Stimulated activated naive CD8-positive, alpha-beta T cell treated with anti-CD3 and anti-CD28 coated beads, Interleukin-15, amount 100 ng/mL, for 72 hours (primary cell): ENCODE measurements around the gene EPO.

Experiments
- ATAC-seq: fragments of 150-1000 bp; cut with Tn5 transposase; 2 replicates; pipeline ENCODE4 v1.10.0; 2021; ENCODE audit warnings: mild to moderate bottlenecking, moderate library complexity
- DNase-seq, 2 donors: peaks; one replicate each; pipeline ENCODE4 v3.0.0; 2021 to 2022
- H3K27ac Mint-ChIP-seq, 2 donors: one replicate each; pipeline ENCODE4 v1.8.0; 2022; ENCODE audit warnings: mild to moderate bottlenecking in 2 of 2, mixed read lengths in 2 of 2, moderate library complexity in 2 of 2
- H3K27me3 Mint-ChIP-seq: one replicate; pipeline ENCODE4 v1.8.0; 2022; ENCODE audit warnings: mixed read lengths
- H3K4me1 Mint-ChIP-seq: one replicate; pipeline ENCODE4 v1.8.0; 2022; ENCODE audit warnings: mild to moderate bottlenecking, mixed read lengths
- H3K4me3 Mint-ChIP-seq, 2 donors: one replicate each; pipeline ENCODE4 v1.8.0; 2022; ENCODE audit warnings: mild to moderate bottlenecking in 2 of 2, mixed read lengths in 2 of 2, moderate library complexity in 1 of 2
- H3K9me3 Mint-ChIP-seq, 2 donors: one replicate each; pipeline ENCODE4 v1.8.0; 2022; ENCODE audit warnings: mixed read lengths in 2 of 2

The EPO gene

GRCh38 chr7:100680576-100681271 lies 39.5 kb upstream of the EPO start:
- peak overlapping the region in 1 of 2 donors; percentile 66 for H3K27ac Mint-ChIP-seq
- no peak overlapping the region for H3K4me3 Mint-ChIP-seq

DNA sequence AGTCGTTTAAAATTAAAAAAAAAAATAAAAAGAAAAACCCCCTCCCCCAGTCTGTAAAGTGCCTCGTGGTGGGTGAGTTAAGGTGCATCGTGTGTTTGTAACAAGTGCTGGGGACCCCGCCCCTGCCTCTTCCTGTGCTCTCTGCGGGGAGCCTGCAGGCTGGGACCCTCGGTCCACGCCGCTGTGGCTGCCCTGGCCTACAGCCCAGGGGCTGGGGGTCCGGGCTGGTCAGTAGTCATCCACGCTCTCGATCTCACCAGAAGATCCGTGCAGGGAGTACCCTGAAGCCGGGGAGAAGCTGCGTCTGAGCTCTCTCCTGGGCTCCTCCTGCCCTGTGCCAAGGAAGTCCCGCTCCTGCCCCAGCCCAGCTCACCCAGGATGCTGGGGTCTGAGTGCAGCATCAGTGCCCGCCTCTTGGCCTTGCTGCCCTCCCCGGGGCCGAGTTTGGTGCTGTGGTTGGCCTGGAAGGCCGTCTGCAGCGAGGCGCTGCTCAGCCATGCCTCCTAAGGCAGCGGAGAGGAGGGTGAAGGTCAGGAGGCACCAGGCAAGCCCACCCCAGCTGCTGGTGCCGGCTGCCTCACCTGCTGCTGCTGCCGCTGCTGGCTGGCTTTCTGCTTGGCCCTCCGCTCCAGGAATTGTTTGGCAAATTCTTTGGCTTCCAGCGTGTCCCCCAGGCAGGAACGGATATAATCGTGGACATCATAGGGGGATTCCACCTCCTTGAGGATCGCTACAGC lies 38.6 kb upstream of the EPO start:
- Mint-ChIP-seq H3K9me3 (no peaks in the 10 kb centered on the region), H3K4me1 (peaks cover 60% of the 10 kb centered on the region)

More at GRCh38 chr7:100680576-100681271, 39.5 kb upstream of the EPO start:
- Mint-ChIP-seq H3K4me1 (peaks cover 66% of the 10 kb centered on the region), H3K27me3 (no peaks in the 10 kb centered on the region), H3K9me3 (no peaks in the 10 kb centered on the region)
- no peak for ATAC-seq
- DNase-seq: no peak

GRCh38 chr7:100682228-100682741 lies 38.0 kb upstream of the EPO start:
- Mint-ChIP-seq H3K27me3 (no peaks in the 10 kb centered on the region), H3K9me3 (no peaks in the 10 kb centered on the region), H3K4me1 (peaks cover 56% of the 10 kb centered on the region), H3K27ac (peak overlapping the region in 1 of 2 donors; percentile 71), H3K4me3 (no peak overlapping the region)
- peak; percentile 10 for ATAC-seq
- DNase-seq: no peak

More for the DNA sequence above, 38.6 kb upstream of the EPO start:
- Mint-ChIP-seq H3K27ac (peak overlapping the region in 1 of 2 donors; percentile 28), H3K27me3 (no peaks in the 10 kb centered on the region), H3K4me3 (no peak overlapping the region)
- DNase-seq: no peak
- no peak for ATAC-seq

- H3K4me3 Mint-ChIP-seq: no peak overlapping the region
- no peaks in the 10 kb centered on the region for H3K9me3 Mint-ChIP-seq
- ATAC-seq (no peak), DNase-seq (no peak)
- H3K4me1 Mint-ChIP-seq: peaks cover 55% of the 10 kb centered on the region
- H3K27ac Mint-ChIP-seq: no peak overlapping the region
- H3K27me3 Mint-ChIP-seq: no peaks in the 10 kb centered on the region
These were observed 37.1 kb upstream of the EPO start for GRCh38 chr7:100682991-100683658.

- DNase-seq: no peak
- no peak overlapping the region for H3K27ac Mint-ChIP-seq
- peaks cover 58% of the 10 kb centered on the region for H3K4me1 Mint-ChIP-seq
- H3K4me3 Mint-ChIP-seq: no peak overlapping the region
- no peaks in the 10 kb centered on the region for H3K9me3 Mint-ChIP-seq
- H3K27me3 Mint-ChIP-seq: no peaks in the 10 kb centered on the region
- ATAC-seq: no peak
These were observed 36.4 kb upstream of the EPO start for GRCh38 chr7:100683659-100684533.

DNA sequence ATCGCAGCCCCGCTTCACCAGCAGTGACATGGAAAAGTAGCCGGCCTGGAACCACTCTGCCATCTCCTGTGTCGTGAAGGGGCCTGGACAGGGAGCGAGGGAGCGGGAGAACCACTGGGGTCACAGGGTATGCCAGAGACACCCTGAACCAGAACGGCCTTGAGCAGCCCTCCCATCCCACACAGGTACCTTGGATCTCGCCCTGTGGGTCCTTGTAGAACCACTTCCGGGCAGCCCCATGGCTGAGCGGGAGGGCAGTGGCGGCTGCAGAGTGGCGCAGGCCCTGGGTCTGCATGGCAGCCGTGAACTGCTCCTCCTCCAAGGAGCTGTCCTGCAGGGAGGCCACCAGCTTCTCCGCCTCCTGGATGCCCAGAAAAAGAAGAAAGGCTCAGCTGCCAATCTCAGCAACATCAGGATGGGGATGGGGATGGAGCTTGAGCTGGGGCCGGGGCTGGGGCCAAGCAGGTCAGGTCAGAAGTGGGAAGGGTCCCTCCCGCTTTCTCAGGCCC lies 35.7 kb upstream of the EPO start:
- ATAC-seq (no peak), DNase-seq (no peak)
- no peaks in the 10 kb centered on the region for H3K9me3 Mint-ChIP-seq
- no peaks in the 10 kb centered on the region for H3K27me3 Mint-ChIP-seq
- H3K4me1 Mint-ChIP-seq: peaks cover 59% of the 10 kb centered on the region
- H3K4me3 Mint-ChIP-seq: no peak overlapping the region
- no peak overlapping the region for H3K27ac Mint-ChIP-seq

DNA sequence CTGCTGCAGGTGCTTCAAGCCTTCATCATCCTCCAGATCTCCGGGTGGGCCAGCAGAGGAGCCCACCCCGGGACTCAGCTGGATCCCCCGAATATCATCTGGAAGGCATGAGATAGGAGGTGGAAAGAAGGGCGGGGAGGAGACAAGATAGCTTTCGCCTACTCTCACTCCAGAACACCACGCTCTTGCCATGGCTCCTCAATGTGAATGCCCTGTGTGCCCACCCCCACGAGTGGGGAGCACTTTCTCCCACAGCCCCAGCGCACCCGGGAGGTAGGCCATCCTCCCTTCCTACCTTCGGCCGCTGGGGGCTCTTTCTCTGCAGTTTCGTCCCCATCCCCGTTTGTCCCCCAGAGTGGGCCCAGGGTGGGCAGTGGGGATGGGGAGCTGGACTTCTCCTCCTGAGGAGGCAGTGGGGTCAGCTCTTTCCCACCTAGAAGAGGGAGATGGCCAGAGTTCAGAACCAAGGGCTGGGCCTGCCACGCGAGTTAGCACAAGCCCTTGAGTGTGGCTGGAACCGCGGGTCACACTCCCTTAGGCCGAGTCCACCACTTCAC lies 35.1 kb upstream of the EPO start:
- Mint-ChIP-seq H3K9me3 (no peaks in the 10 kb centered on the region), H3K4me3 (no peak overlapping the region), H3K27ac (peak overlapping the region in 1 of 2 donors; percentile 91), H3K27me3 (no peaks in the 10 kb centered on the region), H3K4me1 (peaks cover 58% of the 10 kb centered on the region)
- no peak for ATAC-seq
- DNase-seq: no peak

- H3K9me3 Mint-ChIP-seq: no peaks in the 10 kb centered on the region
These were observed 34.6 kb upstream of the EPO start for GRCh38 chr7:100685631-100686145.

DNA sequence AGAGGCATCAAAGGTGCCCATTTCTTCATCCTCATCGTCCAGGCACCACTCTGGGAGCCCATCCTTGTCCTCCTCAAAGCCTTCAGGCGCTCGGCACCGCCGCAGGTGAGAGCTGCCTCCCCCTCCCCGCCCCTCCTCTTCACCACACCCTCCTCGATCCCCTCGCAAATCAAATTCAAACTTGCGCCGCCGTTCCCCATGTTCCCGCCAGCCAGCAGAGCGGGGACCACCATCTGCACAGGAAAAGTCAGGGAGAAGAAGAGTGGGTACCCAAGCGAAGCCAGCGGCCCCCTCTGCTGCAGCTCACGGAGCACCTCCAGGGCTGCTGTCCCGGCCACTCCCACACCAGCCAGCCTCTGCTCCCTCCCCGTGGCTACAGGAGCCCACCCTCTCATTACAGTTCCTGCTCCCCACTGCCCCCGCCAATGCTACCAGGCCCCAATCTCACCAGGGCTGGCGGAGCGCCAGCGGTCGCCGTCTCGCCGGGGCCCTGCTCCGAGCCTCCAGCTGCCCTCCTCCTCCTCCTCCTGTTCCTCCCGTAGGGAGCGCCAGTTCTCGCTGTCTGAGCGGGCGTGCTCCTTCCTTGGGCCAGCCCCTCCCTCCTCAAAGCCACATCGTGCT lies 34.0 kb upstream of the EPO start:
- ATAC-seq: no peak
- peak overlapping the region in 1 of 2 donors; percentile 14 for H3K27ac Mint-ChIP-seq

More at GRCh38 chr7:100685631-100686145, 34.6 kb upstream of the EPO start:
- Mint-ChIP-seq H3K4me1 (peaks cover 52% of the 10 kb centered on the region), H3K4me3 (no peak overlapping the region), H3K27me3 (no peaks in the 10 kb centered on the region), H3K27ac (peak overlapping the region; percentile 33 to 91)
- ATAC-seq (no peak), DNase-seq (no peak)

DNA sequence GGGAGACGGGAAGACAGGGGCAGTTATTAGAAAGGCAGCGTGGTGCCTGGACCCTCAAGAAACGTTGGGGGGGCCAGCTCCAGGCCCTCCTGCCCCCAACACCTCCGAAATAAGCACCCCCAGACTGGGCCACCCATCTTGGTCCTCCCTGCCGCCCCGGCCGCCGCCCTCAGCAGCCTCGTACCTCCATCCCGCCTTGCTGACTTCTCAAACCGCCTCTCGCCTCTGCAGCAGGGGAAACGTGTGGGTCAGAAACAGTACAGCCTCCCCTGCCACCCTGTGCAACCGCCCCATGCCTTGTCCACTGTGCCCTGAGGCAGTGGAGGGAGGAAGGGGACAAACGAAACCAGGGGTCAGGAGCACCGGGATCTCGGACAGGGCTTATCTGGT lies 33.5 kb upstream of the EPO start:
- H3K27me3 Mint-ChIP-seq: no peaks in the 10 kb centered on the region
- DNase-seq (no peak), ATAC-seq (no peak)
- H3K9me3 Mint-ChIP-seq: no peaks in the 10 kb centered on the region
- peaks cover 50% of the 10 kb centered on the region for H3K4me1 Mint-ChIP-seq
- H3K4me3 Mint-ChIP-seq: no peak overlapping the region
- H3K27ac Mint-ChIP-seq: no peak overlapping the region

More for the DNA sequence above, 34.0 kb upstream of the EPO start:
- Mint-ChIP-seq H3K27me3 (no peaks in the 10 kb centered on the region), H3K9me3 (no peaks in the 10 kb centered on the region), H3K4me3 (no peak overlapping the region), H3K4me1 (peaks cover 50% of the 10 kb centered on the region)
- no peak for DNase-seq

GRCh38 chr7:100687261-100687660 lies 33.0 kb upstream of the EPO start:
- Mint-ChIP-seq H3K4me1 (peaks cover 50% of the 10 kb centered on the region), H3K9me3 (no peaks in the 10 kb centered on the region), H3K4me3 (no peak overlapping the region), H3K27ac (no peak overlapping the region), H3K27me3 (no peaks in the 10 kb centered on the region)
- ATAC-seq: no peak
- DNase-seq: no peak

- no peaks in the 10 kb centered on the region for H3K9me3 Mint-ChIP-seq
- no peak overlapping the region for H3K4me3 Mint-ChIP-seq
- H3K27ac Mint-ChIP-seq: peak overlapping the region in 1 of 2 donors; percentile 42
- no peak for ATAC-seq
- DNase-seq: no peak
- H3K4me1 Mint-ChIP-seq: peaks cover 50% of the 10 kb centered on the region
- no peaks in the 10 kb centered on the region for H3K27me3 Mint-ChIP-seq
These were observed 32.4 kb upstream of the EPO start for GRCh38 chr7:100687751-100688300.

DNA sequence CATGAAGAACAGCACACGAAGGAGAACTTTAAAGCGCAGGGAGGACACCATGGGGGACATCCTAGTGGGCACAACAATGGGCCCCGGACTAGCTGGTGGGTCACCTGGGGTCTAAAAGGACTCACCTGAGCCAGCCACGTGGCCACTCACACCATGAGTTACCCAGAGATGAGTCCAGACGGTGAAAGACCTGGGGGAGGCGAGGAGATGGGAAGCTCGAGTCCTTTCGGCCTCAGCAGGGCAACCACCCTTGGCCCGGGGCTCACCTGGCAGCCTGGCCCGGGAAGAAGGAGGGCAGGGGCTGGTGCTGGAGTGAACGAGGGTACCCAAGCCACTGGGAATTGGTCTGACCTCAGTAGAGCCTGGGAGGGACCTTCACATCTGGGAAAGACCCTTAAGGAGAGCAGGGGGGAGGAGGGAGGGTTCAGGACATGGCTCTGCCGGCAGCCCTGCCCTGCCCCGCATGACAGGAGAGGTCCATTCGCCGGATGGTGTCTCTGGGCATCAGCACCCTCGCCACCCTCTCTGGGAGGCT lies 31.9 kb upstream of the EPO start:
- Mint-ChIP-seq H3K9me3 (no peaks in the 10 kb centered on the region), H3K27ac (peak overlapping the region in 1 of 2 donors; percentile 80), H3K27me3 (no peaks in the 10 kb centered on the region), H3K4me1 (peaks cover 51% of the 10 kb centered on the region), H3K4me3 (no peak overlapping the region)
- ATAC-seq: no peak
- no peak for DNase-seq
